Neuronal stem cell (in vitro differentiated cells): ENCODE measurements around the gene TYW1.

Source experiments
- DNase-seq: peaks from one replicate; pipeline ENCODE4 v3.0.0-alpha.2; 2013; ENCODE audit warnings: low spot score
- H2AFZ ChIP-seq: one replicate; pipeline ENCODE4 v1.6.1; 2013; ENCODE audit warnings: mild to moderate bottlenecking, low read length, inconsistent platforms
- H2AK5ac ChIP-seq: 2 replicates; pipeline ENCODE4 v1.6.1; 2013; ENCODE audit warnings: low read depth, mild to moderate bottlenecking, inconsistent platforms, low read length, moderate library complexity, mixed read lengths
- H2BK120ac ChIP-seq: 2 replicates; pipeline ENCODE4 v1.6.1; 2013; ENCODE audit warnings: low read depth, mild to moderate bottlenecking, inconsistent platforms, low read length, moderate library complexity, mixed read lengths
- H2BK12ac ChIP-seq: one replicate; pipeline ENCODE4 v1.6.1; 2013; ENCODE audit warnings: low read length, inconsistent platforms
- H2BK15ac ChIP-seq: 2 replicates; pipeline ENCODE4 v1.6.1; 2013; ENCODE audit warnings: mild to moderate bottlenecking, low read length, inconsistent platforms, mixed read lengths
- H2BK5ac ChIP-seq: one replicate; pipeline ENCODE4 v1.6.1; 2013; ENCODE audit warnings: inconsistent platforms, mild to moderate bottlenecking, low read length, moderate library complexity
- H3K14ac ChIP-seq: one replicate; pipeline ENCODE4 v1.6.1; 2013; ENCODE audit warnings: low read length, inconsistent platforms
- H3K18ac ChIP-seq: 2 replicates; pipeline ENCODE4 v1.6.1; 2013; ENCODE audit warnings: low read length, inconsistent platforms
- H3K23ac ChIP-seq: 2 replicates; pipeline ENCODE4 v1.6.1; 2013; ENCODE audit warnings: low read depth, mild to moderate bottlenecking, mixed read lengths, low read length, inconsistent platforms; ENCODE audit not compliant: poor library complexity
- H3K27ac ChIP-seq: replicated peaks from 3 replicates; pipeline ENCODE4 v1.5.1; 2013; ENCODE audit warnings: low read length, inconsistent platforms
- H3K27me3 ChIP-seq, 3 experiments: 2 replicates each; pipeline ENCODE4 v1.6.1; 2013; ENCODE audit warnings: low read length in 3 of 3, mild to moderate bottlenecking in 2 of 3, inconsistent platforms in 1 of 3, low read depth in 1 of 3, mixed read lengths in 1 of 3, moderate library complexity in 1 of 3; ENCODE audit not compliant: control insufficient read depth in 3 of 3, insufficient read depth in 3 of 3
- H3K36me3 ChIP-seq, 2 donors: replicated peaks in 1 of 2; 2 replicates each; pipeline ENCODE4 v1.6.1; 2013; ENCODE audit warnings: low read length in 2 of 2; ENCODE audit not compliant: control insufficient read depth in 2 of 2, insufficient read depth in 2 of 2
- H3K4ac ChIP-seq: 2 replicates; pipeline ENCODE4 v1.6.1; 2013; ENCODE audit warnings: inconsistent platforms, mild to moderate bottlenecking, low read length, moderate library complexity
- H3K4me1 ChIP-seq, 2 donors: 1 replicate in 1 of 2; 2 replicates in 1 of 2; pipeline ENCODE4 v1.6.1; 2013; ENCODE audit warnings: low read length in 2 of 2, low read depth in 1 of 2; ENCODE audit not compliant: control insufficient read depth in 2 of 2, insufficient read depth in 1 of 2
- H3K4me2 ChIP-seq: one replicate; pipeline ENCODE4 v1.6.1; 2013; ENCODE audit warnings: mild to moderate bottlenecking, low read length, inconsistent platforms; ENCODE audit not compliant: insufficient read depth, poor library complexity, severe bottlenecking
- H3K4me3 ChIP-seq, 2 donors: 2 replicates each; pipeline ENCODE4 v1.5.1; 2013; ENCODE audit warnings: low read length in 2 of 2, mild to moderate bottlenecking in 2 of 2, inconsistent platforms in 1 of 2, moderate library complexity in 1 of 2
- H3K79me1 ChIP-seq: one replicate; pipeline ENCODE4 v1.6.1; 2013; ENCODE audit warnings: low read depth, mild to moderate bottlenecking, inconsistent platforms, low read length, moderate library complexity
- H3K9ac ChIP-seq: one replicate; pipeline ENCODE4 v1.6.1; 2013; ENCODE audit warnings: mild to moderate bottlenecking, low read depth, low read length, inconsistent platforms; ENCODE audit not compliant: poor library complexity
- H3K9me3 ChIP-seq, 2 donors: replicated peaks in 1 of 2; 2 replicates each; pipeline versions ENCODE3 to v1.6.1; 2013; ENCODE audit warnings: low read length in 2 of 2, mild to moderate bottlenecking in 2 of 2, inconsistent platforms in 1 of 2, low read depth in 1 of 2, mixed read lengths in 1 of 2, moderate library complexity in 1 of 2; ENCODE audit not compliant: control insufficient read depth in 2 of 2, insufficient read depth in 1 of 2
- H4K8ac ChIP-seq: one replicate; pipeline ENCODE4 v1.6.1; 2013; ENCODE audit warnings: low read depth, mild to moderate bottlenecking, inconsistent platforms, low read length, moderate library complexity
- H4K91ac ChIP-seq: one replicate; pipeline ENCODE4 v1.6.1; 2013; ENCODE audit warnings: low read length, low read depth, mild to moderate bottlenecking, inconsistent platforms; ENCODE audit not compliant: poor library complexity
- WGBS, 2 donors: extraction: QIAGEN DNeasy Blood & Tissue Kit; methylation state at CpG; one replicate each; pipeline ENCODE4 v1.1.7; 2013; ENCODE audit warnings: missing lambda C conversion rate in 2 of 2, mixed read lengths in 1 of 2; ENCODE audit not compliant: insufficient read length in 2 of 2, insufficient replicate concordance in 1 of 2; ENCODE audit errors: extremely low coverage in 2 of 2; 5-methylcytosine and 5-hydroxymethylcytosine counted together

The TYW1 gene

GRCh38 chr7:66958538-66959350 is 37.9 kb upstream of the TYW1 start:
- Histone ChIP-seq H3K9me3 (no peaks in the 10 kb centered on the region), H3K4ac (no peak overlapping the region), H2AK5ac (no peak overlapping the region), H3K27ac (no peak overlapping the region), H2BK120ac (no peak overlapping the region), H2BK12ac (no peak overlapping the region), H3K27me3 (no peaks in the 10 kb centered on the region), H3K18ac (no peak overlapping the region), H2AFZ (no peak overlapping the region), H3K4me2 (no peak overlapping the region), H3K14ac (no peak overlapping the region), H3K36me3 (peaks cover 14 to 69% of the 10 kb centered on the region in 2 donors), H3K23ac (no peak overlapping the region), H2BK15ac (no peak overlapping the region), H3K9ac (no peak overlapping the region), H3K4me3 (no peak overlapping the region), H4K8ac (no peak overlapping the region), H3K79me1 (no peaks in the 10 kb centered on the region), H4K91ac (no peak overlapping the region), H3K4me1 (no peaks in the 10 kb centered on the region), H2BK5ac (no peak overlapping the region)
- no CpG with 5 or more reads among the region's 17 CpGs for WGBS, 2 donors
- DNase-seq: no peak

DNA sequence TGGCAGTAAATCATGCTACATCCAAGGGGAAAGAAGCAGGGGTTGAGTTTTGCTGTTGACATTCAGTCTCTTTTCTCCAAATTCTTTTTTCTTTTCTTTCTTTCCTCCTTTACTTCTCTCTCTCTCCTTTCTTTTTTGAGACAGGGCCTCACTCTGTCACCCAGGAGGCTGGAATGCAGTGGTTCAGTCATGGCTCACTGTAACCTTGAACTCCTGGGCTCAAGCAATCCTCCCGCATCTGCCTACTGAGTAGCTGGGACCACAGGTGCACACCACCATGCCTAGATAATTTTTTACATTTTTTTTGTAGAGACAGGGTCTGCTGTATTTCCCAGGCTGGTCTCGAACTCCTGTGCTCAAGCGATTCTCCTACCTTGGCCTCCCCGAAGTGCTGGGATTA is 36.4 kb upstream of the TYW1 start:
- H3K4ac ChIP-seq: no peak overlapping the region
- H3K79me1 ChIP-seq: no peaks in the 10 kb centered on the region
- no peaks in the 10 kb centered on the region for H3K9me3 ChIP-seq
- H4K91ac ChIP-seq: no peak overlapping the region
- H3K23ac ChIP-seq: no peak overlapping the region
- DNase-seq: no peak
- no peak overlapping the region for H3K4me2 ChIP-seq
- no CpG with 5 or more reads among the region's 4 CpGs for WGBS, 2 donors
- H2AFZ ChIP-seq: no peak overlapping the region
- no peaks in the 10 kb centered on the region for H3K4me1 ChIP-seq
- H3K18ac ChIP-seq: no peak overlapping the region
- no peak overlapping the region for H2BK5ac ChIP-seq
- H2BK15ac ChIP-seq: no peak overlapping the region
- no peak overlapping the region for H2BK12ac ChIP-seq
- no peak overlapping the region for H3K14ac ChIP-seq
- H2AK5ac ChIP-seq: no peak overlapping the region
- H3K27ac ChIP-seq: no peak overlapping the region
- H4K8ac ChIP-seq: no peak overlapping the region
- H2BK120ac ChIP-seq: no peak overlapping the region
- no peak overlapping the region for H3K9ac ChIP-seq
- no peak overlapping the region for H3K4me3 ChIP-seq
- peaks cover 11 to 55% of the 10 kb centered on the region in 2 donors for H3K36me3 ChIP-seq
- no peaks in the 10 kb centered on the region for H3K27me3 ChIP-seq

GRCh38 chr7:66961096-66961495 is 35.5 kb upstream of the TYW1 start:
- no peak overlapping the region for H2BK120ac ChIP-seq
- no peak overlapping the region for H2BK5ac ChIP-seq
- H4K8ac ChIP-seq: no peak overlapping the region
- H3K4me2 ChIP-seq: no peak overlapping the region
- H3K23ac ChIP-seq: no peak overlapping the region
- peaks cover 0 to 2% of the 10 kb centered on the region in 2 donors for H3K9me3 ChIP-seq
- H4K91ac ChIP-seq: no peak overlapping the region
- H3K4me1 ChIP-seq: no peaks in the 10 kb centered on the region
- H3K4me3 ChIP-seq: no peak overlapping the region
- no peak overlapping the region for H3K18ac ChIP-seq
- H3K27me3 ChIP-seq: no peaks in the 10 kb centered on the region
- no peak overlapping the region for H2BK15ac ChIP-seq
- H2AK5ac ChIP-seq: no peak overlapping the region
- H2AFZ ChIP-seq: no peak overlapping the region
- H3K9ac ChIP-seq: no peak overlapping the region
- H2BK12ac ChIP-seq: no peak overlapping the region
- H3K14ac ChIP-seq: no peak overlapping the region
- peaks cover 6 to 46% of the 10 kb centered on the region in 2 donors for H3K36me3 ChIP-seq
- no peak for DNase-seq
- WGBS, 2 donors: no CpG with 5 or more reads among the region's 5 CpGs
- no peak overlapping the region for H3K4ac ChIP-seq
- H3K27ac ChIP-seq: no peak overlapping the region
- no peaks in the 10 kb centered on the region for H3K79me1 ChIP-seq

DNA sequence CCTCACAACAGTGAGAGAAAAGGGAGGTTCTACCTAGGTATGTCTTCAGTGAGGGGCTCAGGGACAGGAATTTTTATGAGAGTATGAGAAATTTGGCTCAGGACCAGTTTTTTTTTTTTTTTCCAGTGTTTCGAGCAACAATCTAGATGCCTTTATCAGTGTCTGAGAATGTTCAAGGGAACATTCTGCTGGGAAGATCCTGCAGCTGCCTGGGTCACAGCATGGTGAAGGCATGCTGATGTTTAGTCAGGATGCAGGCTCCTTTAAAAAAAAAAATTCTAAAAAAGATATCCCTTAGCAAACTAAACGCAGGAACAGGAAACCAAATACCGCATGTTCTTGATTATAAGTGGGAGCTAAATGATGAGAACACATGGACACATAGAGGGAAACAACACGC is 32.2 kb upstream of the TYW1 start:
- H3K27ac ChIP-seq: no peak overlapping the region
- no peak overlapping the region for H3K18ac ChIP-seq

More for the DNA sequence above, 32.2 kb upstream of the TYW1 start:
- Histone ChIP-seq H3K4me3 (no peak overlapping the region), H3K4me1 (no peaks in the 10 kb centered on the region), H3K4ac (no peak overlapping the region), H3K14ac (no peak overlapping the region), H2BK12ac (no peak overlapping the region), H3K9me3 (peaks cover 0 to 2% of the 10 kb centered on the region in 2 donors), H2BK120ac (no peak overlapping the region), H3K23ac (no peak overlapping the region), H2BK15ac (no peak overlapping the region), H4K91ac (no peak overlapping the region), H3K27me3 (no peaks in the 10 kb centered on the region), H3K4me2 (no peak overlapping the region), H2AK5ac (no peak overlapping the region), H3K9ac (no peak overlapping the region), H2BK5ac (no peak overlapping the region), H3K36me3 (peaks cover 0 to 13% of the 10 kb centered on the region in 2 donors), H2AFZ (no peak overlapping the region), H3K79me1 (no peaks in the 10 kb centered on the region), H4K8ac (no peak overlapping the region)
- no CpG with 5 or more reads among the region's 4 CpGs for WGBS, 2 donors
- DNase-seq: no peak
